IMR-90 (cell line): Measurements from ENCODE around the gene PDZD2. TPM values are rescaled to one million over a fixed set of nuclear protein-coding genes. Genes with fewer than 3 reads are reported as not detected.

Experiments used
- ATAC-seq: fragments of 200-7000 bp; cut with Tn5 transposase; 2 replicates; pipeline ENCODE4 v1.9.1; 2020; ENCODE audit warnings: low read depth, mild to moderate bottlenecking, moderate library complexity
- BruUV-seq: library from RNA; stranded (reverse); fragments of 400-500 nt; replicated peaks from 2 replicates; lab custom pipeline; 2021; lab: Mats Ljungman, UMichigan
- CTCF ChIA-PET: fragments of 300-600 bp; formaldehyde crosslinking; extraction: SDS; loops from one replicate; lab custom pipeline; 2021; ENCODE audit warnings: antibody characterized with exemption; lab: Yijun Ruan, JAX
- POLR2A ChIA-PET: fragments of 300-600 bp; sonication (Branson Sonifier 250); formaldehyde crosslinking; loops from one replicate; lab custom pipeline; 2022; ENCODE audit warnings: antibody characterized with exemption; ENCODE audit not compliant: unreplicated experiment; lab: Charles Lee
- DNase-seq: peaks from one replicate; pipeline ENCODE4 v3.0.0; 2013
- H2AFZ ChIP-seq: replicated peaks from 2 replicates; pipeline ENCODE3; 2013; ENCODE audit warnings: low read length, mild to moderate bottlenecking; ENCODE audit not compliant: poor library complexity
- H2AK5ac ChIP-seq: 2 replicates; pipeline ENCODE4 v1.6.1; 2013; ENCODE audit warnings: low read depth, low read length, inconsistent platforms
- H2AK9ac ChIP-seq: replicated peaks from 2 replicates; pipeline ENCODE3; 2013; ENCODE audit warnings: mild to moderate bottlenecking, low read depth, low read length, moderate library complexity; ENCODE audit not compliant: poor library complexity
- H2BK120ac ChIP-seq: 2 replicates; pipeline ENCODE4 v1.6.1; 2013; ENCODE audit warnings: low read depth, low read length, inconsistent platforms
- H2BK15ac ChIP-seq: 3 replicates; pipeline ENCODE4 v1.6.1; 2013; ENCODE audit warnings: low read depth, low read length, inconsistent platforms
- H2BK20ac ChIP-seq: 2 replicates; pipeline ENCODE4 v1.6.1; 2013; ENCODE audit warnings: low read depth, mild to moderate bottlenecking, inconsistent platforms, low read length, moderate library complexity
- H2BK5ac ChIP-seq: 2 replicates; pipeline ENCODE4 v1.6.1; 2013; ENCODE audit warnings: mild to moderate bottlenecking, low read depth, low read length, inconsistent platforms; ENCODE audit not compliant: poor library complexity, severe bottlenecking
- H3K14ac ChIP-seq: replicated peaks from 2 replicates; pipeline ENCODE4 v1.6.1; 2013; ENCODE audit warnings: low read depth, low read length, inconsistent platforms
- H3K18ac ChIP-seq: 2 replicates; pipeline ENCODE4 v1.6.1; 2013; ENCODE audit warnings: low read depth, low read length, control low read depth
- H3K23ac ChIP-seq: 2 replicates; pipeline ENCODE4 v1.6.1; 2013; ENCODE audit warnings: low read depth, low read length, inconsistent platforms
- H3K27ac ChIP-seq: 2 replicates; pipeline ENCODE4 v1.5.1; 2013; ENCODE audit warnings: mild to moderate bottlenecking, control low read depth, low read length; ENCODE audit not compliant: insufficient read depth
- H3K27me3 ChIP-seq: 2 replicates; pipeline ENCODE4 v1.6.1; 2013; ENCODE audit warnings: low read length; ENCODE audit not compliant: control insufficient read depth, insufficient read depth
- H3K36me3 ChIP-seq: 2 replicates; pipeline ENCODE4 v1.6.1; 2013; ENCODE audit warnings: low read length, mixed read lengths; ENCODE audit not compliant: control insufficient read depth, insufficient read depth
- H3K4ac ChIP-seq: 2 replicates; pipeline ENCODE4 v1.6.1; 2013; ENCODE audit warnings: low read depth, low read length, inconsistent platforms
- H3K4me1 ChIP-seq: 2 replicates; pipeline ENCODE4 v1.6.1; 2013; ENCODE audit warnings: low read length, mixed read lengths; ENCODE audit not compliant: control insufficient read depth, insufficient read depth
- H3K4me2 ChIP-seq: 2 replicates; pipeline ENCODE4 v1.6.1; 2013; ENCODE audit warnings: low read depth, mild to moderate bottlenecking, control low read depth, low read length, moderate library complexity
- H3K4me3 ChIP-seq: 2 replicates; pipeline ENCODE4 v1.5.1; 2013; ENCODE audit warnings: low read depth, mild to moderate bottlenecking, control low read depth, low read length, moderate library complexity; ENCODE audit not compliant: insufficient read depth
- H3K56ac ChIP-seq: 2 replicates; pipeline ENCODE4 v1.6.1; 2013; ENCODE audit warnings: low read length, inconsistent platforms; ENCODE audit not compliant: insufficient read depth; ENCODE audit errors: extremely low read depth
- H3K79me1 ChIP-seq, 2 experiments: 2 replicates each; pipeline ENCODE4 v1.6.1; 2013; ENCODE audit warnings: low read length in 2 of 2, inconsistent platforms in 1 of 2, low read depth in 1 of 2
- H3K9ac ChIP-seq: 2 replicates; pipeline ENCODE4 v1.6.1; 2013; ENCODE audit warnings: low read depth, low read length, control low read depth
- H3K9me1 ChIP-seq: 2 replicates; pipeline ENCODE4 v1.6.1; 2013; ENCODE audit warnings: low read length, inconsistent platforms; ENCODE audit not compliant: insufficient read depth
- H3K9me3 ChIP-seq: 2 replicates; pipeline ENCODE4 v1.6.1; 2013; ENCODE audit warnings: low read length; ENCODE audit not compliant: control insufficient read depth, insufficient read depth
- H4K20me1 ChIP-seq: 2 replicates; pipeline ENCODE4 v1.6.1; 2013; ENCODE audit warnings: low read length, inconsistent platforms; ENCODE audit not compliant: insufficient read depth
- H4K5ac ChIP-seq: 2 replicates; pipeline ENCODE4 v1.6.1; 2013; ENCODE audit warnings: mild to moderate bottlenecking, low read depth, low read length, control low read depth
- H4K8ac ChIP-seq, 2 experiments: 2 replicates each; pipeline ENCODE4 v1.6.1; 2013; ENCODE audit warnings: low read depth in 2 of 2, low read length in 2 of 2, control low read depth in 1 of 2, inconsistent platforms in 1 of 2
- H4K91ac ChIP-seq: 2 replicates; pipeline ENCODE4 v1.6.1; 2013; ENCODE audit warnings: low read depth, low read length, inconsistent platforms; ENCODE audit not compliant: insufficient read depth
- BHLHE40 ChIP-seq: fragments of 150-350 bp; IDR thresholded peaks from 2 replicates; pipeline ENCODE4 v1.6.1; 2016; ENCODE audit warnings: mild to moderate bottlenecking, low read depth, low read length
- CEBPB ChIP-seq: IDR thresholded peaks from 2 replicates; pipeline ENCODE4 v1.6.1; 2012; ENCODE audit warnings: low read depth, low read length, improper control_type of control experiment
- CHD1 ChIP-seq: IDR thresholded peaks from 2 replicates; pipeline ENCODE4 v1.6.1; 2012; ENCODE audit warnings: low read depth, low read length, improper control_type of control experiment
- FOS ChIP-seq: fragments of 150-350 bp; IDR thresholded peaks from 2 replicates; pipeline ENCODE4 v1.6.1; 2016; ENCODE audit warnings: low read depth, low read length
- MAFK ChIP-seq: IDR thresholded peaks from 2 replicates; pipeline ENCODE4 v1.6.1; 2012; ENCODE audit warnings: low read depth, low read length, improper control_type of control experiment
- MAZ ChIP-seq: IDR thresholded peaks from 2 replicates; pipeline ENCODE4 v1.6.1; 2012; ENCODE audit warnings: low read depth, mild to moderate bottlenecking, low read length, improper control_type of control experiment, moderate library complexity, borderline replicate concordance
- MXI1 ChIP-seq: IDR thresholded peaks from 2 replicates; pipeline ENCODE4 v1.6.1; 2012; ENCODE audit warnings: low read depth, mild to moderate bottlenecking, low read length, moderate library complexity, borderline replicate concordance
- NFE2L2 ChIP-seq: fragments of 150-350 bp; IDR thresholded peaks from 2 replicates; pipeline ENCODE4 v1.6.1; 2016; ENCODE audit warnings: low read depth, mild to moderate bottlenecking, low read length
- POLR2A ChIP-seq: IDR thresholded peaks from 2 replicates; pipeline ENCODE4 v1.6.1; 2012; ENCODE audit warnings: mild to moderate bottlenecking, low read depth, low read length
- RAD21 ChIP-seq: IDR thresholded peaks from 2 replicates; pipeline ENCODE4 v1.6.1; 2012; ENCODE audit warnings: low read length, improper control_type of control experiment
- RCOR1 ChIP-seq: IDR thresholded peaks from 2 replicates; pipeline ENCODE4 v1.6.1; 2012; ENCODE audit warnings: mild to moderate bottlenecking, low read length, improper control_type of control experiment; ENCODE audit not compliant: insufficient replicate concordance
- RFX5 ChIP-seq: IDR thresholded peaks from 2 replicates; pipeline ENCODE4 v1.8.0; 2012; ENCODE audit warnings: low read depth, mild to moderate bottlenecking, low read length, moderate library complexity
- SMC3 ChIP-seq: fragments of 150-350 bp; IDR thresholded peaks from 2 replicates; pipeline ENCODE4 v1.6.1; 2016; ENCODE audit warnings: low read depth, mild to moderate bottlenecking, antibody characterized with exemption, low read length, moderate library complexity
- whole genome bisulfite sequencing, 2 experiments: methylation state at CpG; one replicate each; pipeline versions ENCODE4 v1.1.5 to v1.1.7; 2013; ENCODE audit warnings: missing lambda C conversion rate in 2 of 2; ENCODE audit not compliant: insufficient read length in 1 of 2; ENCODE audit errors: extremely low coverage in 2 of 2; 5-methylcytosine and 5-hydroxymethylcytosine counted together
- dilution Hi-C: fragments of 300-500 bp; cut with HindIII; formaldehyde crosslinking; loops from one replicate; pipeline ENCODE4 v1.14.3; 2018; ENCODE audit warnings: low sequenced_read_pairs; ENCODE audit not compliant: unreplicated experiment
- in situ Hi-C: fragments of 300-500 bp; cut with MboI; formaldehyde crosslinking; loops from 3 replicates; pipeline ENCODE4 v1.14.3; 2019; ENCODE audit warnings: low sequenced_read_pairs, inconsistent platforms, mixed read lengths
- intact Hi-C: fragments of 100-400 bp; cut with micrococcal nuclease; formaldehyde crosslinking; loops from 2 replicates; pipeline ENCODE4 v1.10.0; 2022
- polyA plus RNA-seq, 3 experiments: library from polyadenylated mRNA; depleted of rRNA; stranded (reverse); fragments of >200 nt; gene quantifications; 2 replicates each; pipeline ENCODE4 v1.2.3, GENCODE V29; 2012; ENCODE audit warnings: low replicate concordance in 1 of 3
- total RNA-seq: library from RNA; depleted of rRNA; stranded (reverse); fragments of >200 nt; gene quantifications from 2 replicates; pipeline ENCODE4 v1.2.3, GENCODE V29; 2012
- TF ChIP-seq, protein P1 (sequence below): fragments of 150-350 bp; IDR thresholded peaks from 2 replicates; pipeline ENCODE4 v1.6.1; 2016; ENCODE audit warnings: low read depth, mild to moderate bottlenecking, low read length, moderate library complexity, borderline replicate concordance
- TF ChIP-seq, protein P2 (sequence below): fragments of 150-350 bp; IDR thresholded peaks from 2 replicates; pipeline ENCODE4 v1.6.1; 2017; ENCODE audit warnings: mild to moderate bottlenecking, antibody characterized with exemption, low read length, low read depth
- TF ChIP-seq, protein P3 (sequence below): conservative IDR thresholded peaks from 2 replicates; pipeline ENCODE4 v1.5.1; 2012; ENCODE audit warnings: mild to moderate bottlenecking, low read depth, low read length, improper control_type of control experiment

The PDZD2 gene
- total and polyA plus RNA-seq, 2 of the 4 experiments (the other 2 are of a cell fraction) = under 0.01 to 0.02 TPM

GRCh38 chr5:31720811-31721345, 81.9 kb downstream of the PDZD2 start:
- Histone ChIP-seq H3K18ac (no peak overlapping the region), H4K20me1 (no peaks in the 10 kb centered on the region), H3K27me3 (peaks cover 5% of the 10 kb centered on the region), H3K9me3 (no peaks in the 10 kb centered on the region), H4K8ac (no peak overlapping the region), H3K23ac (no peak overlapping the region), H2AFZ (no peak overlapping the region), H2AK5ac (no peak overlapping the region), H3K4me2 (no peak overlapping the region), H3K4ac (no peak overlapping the region), H4K91ac (no peak overlapping the region), H2BK20ac (no peak overlapping the region), H3K14ac (no peak overlapping the region), H2AK9ac (no peak overlapping the region), H3K9me1 (no peaks in the 10 kb centered on the region), H4K5ac (no peak overlapping the region), H3K79me1 (no peaks in the 10 kb centered on the region), H2BK5ac (no peak overlapping the region), H2BK15ac (no peak overlapping the region), H3K9ac (no peak overlapping the region), H3K4me1 (no peaks in the 10 kb centered on the region), H3K56ac (no peak overlapping the region), H3K4me3 (no peak overlapping the region), H3K36me3 (no peaks in the 10 kb centered on the region), H3K27ac (no peak overlapping the region), H2BK120ac (no peak overlapping the region)
- CTCF ChIA-PET = no interaction called here
- POLR2A ChIA-PET = no interaction called here
- in situ Hi-C loops = no loop called here
- intact Hi-C loops = no loop called here
- DNase-seq (no peak), ATAC-seq (no peak)
- 30% methylated on average over 2 of the region's 4 CpGs; no CpG with 5 or more reads in 1 of the 2 experiments for WGBS, 2 experiments
- no peak for TF ChIP-seq FOS
- no peak for TF ChIP-seq SMC3
- TF ChIP-seq CEBPB = no peak
- no peak for TF ChIP-seq RFX5
- no peak for TF ChIP-seq BHLHE40
- no peak for TF ChIP-seq MXI1
- no peak for TF ChIP-seq RAD21
- TF ChIP-seq, protein P1, sequence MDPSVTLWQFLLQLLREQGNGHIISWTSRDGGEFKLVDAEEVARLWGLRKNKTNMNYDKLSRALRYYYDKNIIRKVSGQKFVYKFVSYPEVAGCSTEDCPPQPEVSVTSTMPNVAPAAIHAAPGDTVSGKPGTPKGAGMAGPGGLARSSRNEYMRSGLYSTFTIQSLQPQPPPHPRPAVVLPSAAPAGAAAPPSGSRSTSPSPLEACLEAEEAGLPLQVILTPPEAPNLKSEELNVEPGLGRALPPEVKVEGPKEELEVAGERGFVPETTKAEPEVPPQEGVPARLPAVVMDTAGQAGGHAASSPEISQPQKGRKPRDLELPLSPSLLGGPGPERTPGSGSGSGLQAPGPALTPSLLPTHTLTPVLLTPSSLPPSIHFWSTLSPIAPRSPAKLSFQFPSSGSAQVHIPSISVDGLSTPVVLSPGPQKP = no peak
- TF ChIP-seq, protein P2, sequence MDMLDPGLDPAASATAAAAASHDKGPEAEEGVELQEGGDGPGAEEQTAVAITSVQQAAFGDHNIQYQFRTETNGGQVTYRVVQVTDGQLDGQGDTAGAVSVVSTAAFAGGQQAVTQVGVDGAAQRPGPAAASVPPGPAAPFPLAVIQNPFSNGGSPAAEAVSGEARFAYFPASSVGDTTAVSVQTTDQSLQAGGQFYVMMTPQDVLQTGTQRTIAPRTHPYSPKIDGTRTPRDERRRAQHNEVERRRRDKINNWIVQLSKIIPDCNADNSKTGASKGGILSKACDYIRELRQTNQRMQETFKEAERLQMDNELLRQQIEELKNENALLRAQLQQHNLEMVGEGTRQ = no peak
- TF ChIP-seq RCOR1 = no peak
- TF ChIP-seq MAFK = no peak
- no peak for TF ChIP-seq MAZ
- TF ChIP-seq POLR2A = no peak
- TF ChIP-seq, protein P3, sequence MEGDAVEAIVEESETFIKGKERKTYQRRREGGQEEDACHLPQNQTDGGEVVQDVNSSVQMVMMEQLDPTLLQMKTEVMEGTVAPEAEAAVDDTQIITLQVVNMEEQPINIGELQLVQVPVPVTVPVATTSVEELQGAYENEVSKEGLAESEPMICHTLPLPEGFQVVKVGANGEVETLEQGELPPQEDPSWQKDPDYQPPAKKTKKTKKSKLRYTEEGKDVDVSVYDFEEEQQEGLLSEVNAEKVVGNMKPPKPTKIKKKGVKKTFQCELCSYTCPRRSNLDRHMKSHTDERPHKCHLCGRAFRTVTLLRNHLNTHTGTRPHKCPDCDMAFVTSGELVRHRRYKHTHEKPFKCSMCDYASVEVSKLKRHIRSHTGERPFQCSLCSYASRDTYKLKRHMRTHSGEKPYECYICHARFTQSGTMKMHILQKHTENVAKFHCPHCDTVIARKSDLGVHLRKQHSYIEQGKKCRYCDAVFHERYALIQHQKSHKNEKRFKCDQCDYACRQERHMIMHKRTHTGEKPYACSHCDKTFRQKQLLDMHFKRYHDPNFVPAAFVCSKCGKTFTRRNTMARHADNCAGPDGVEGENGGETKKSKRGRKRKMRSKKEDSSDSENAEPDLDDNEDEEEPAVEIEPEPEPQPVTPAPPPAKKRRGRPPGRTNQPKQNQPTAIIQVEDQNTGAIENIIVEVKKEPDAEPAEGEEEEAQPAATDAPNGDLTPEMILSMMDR = no peak
- TF ChIP-seq NFE2L2 = no peak
- TF ChIP-seq CHD1 = no peak
- dilution Hi-C loops = no loop called here
- no TSS peak for BruUV-seq
